H1 (cell line): ENCODE data around the gene RTCB. TPM values are rescaled to one million over a fixed set of nuclear protein-coding genes. Genes with fewer than 3 reads are reported as not detected.

Experiments used
- CTCF ChIA-PET: fragments of 300-600 bp; sonication (Branson Sonifier 250); formaldehyde crosslinking; loops from one replicate; lab custom pipeline; 2021; ENCODE audit not compliant: partially characterized antibody; lab: Charles Lee
- POLR2A ChIA-PET: fragments of 300-600 bp; sonication (Branson Sonifier 250); formaldehyde crosslinking; loops from one replicate; lab custom pipeline; 2021; ENCODE audit warnings: inconsistent platforms; ENCODE audit not compliant: partially characterized antibody; lab: Charles Lee
- DNase-seq, 2 experiments: peaks; one replicate each; pipeline versions ENCODE4 v3.0.0 to v3.0.0-alpha.2; 2010 to 2022; ENCODE audit warnings: low spot score in 2 of 2, low read depth in 1 of 2, mixed read lengths in 1 of 2
- FAIRE-seq: peaks from 2 replicates; lab custom pipeline; 2011; peaks lifted over from hg19 to GRCh38; lab: Jason Lieb, UNC
- H2AFZ ChIP-seq: 2 replicates; pipeline ENCODE4 v1.8.1; 2012; ENCODE audit warnings: low read length, inconsistent platforms
- H2AK5ac ChIP-seq: 2 replicates; pipeline ENCODE4 v1.6.1; 2013; ENCODE audit warnings: low read depth, low read length
- H2BK120ac ChIP-seq: replicated peaks from 2 replicates; pipeline ENCODE3; 2013; ENCODE audit warnings: low read depth, low read length, inconsistent platforms
- H2BK12ac ChIP-seq: 2 replicates; pipeline ENCODE4 v1.6.1; 2013; ENCODE audit warnings: low read depth, low read length
- H2BK15ac ChIP-seq: 2 replicates; pipeline ENCODE4 v1.6.1; 2013; ENCODE audit warnings: low read length
- H2BK20ac ChIP-seq: 2 replicates; pipeline ENCODE4 v1.6.1; 2013; ENCODE audit warnings: low read length
- H2BK5ac ChIP-seq: 2 replicates; pipeline ENCODE4 v1.6.1; 2013; ENCODE audit warnings: low read depth, low read length
- H3K14ac ChIP-seq: 2 replicates; pipeline ENCODE4 v1.6.1; 2013; ENCODE audit warnings: inconsistent platforms; ENCODE audit not compliant: insufficient read length
- H3K18ac ChIP-seq: 2 replicates; pipeline ENCODE4 v1.6.1; 2013; ENCODE audit warnings: low read length; ENCODE audit errors: extremely low read depth
- H3K23ac ChIP-seq: 2 replicates; pipeline ENCODE4 v1.6.1; 2013; ENCODE audit warnings: inconsistent platforms; ENCODE audit not compliant: insufficient read length
- H3K23me2 ChIP-seq: 2 replicates; pipeline ENCODE4 v1.6.1; 2013; ENCODE audit warnings: low read depth, low read length
- H3K27ac ChIP-seq: 2 replicates; pipeline ENCODE4 v1.6.1; 2011; ENCODE audit warnings: low read depth, low read length, inconsistent platforms
- H3K27me3 ChIP-seq, 4 experiments: replicated peaks in 1 of 4; 1 replicate in 1 of 4; 2 replicates in 3 of 4; pipeline versions ENCODE4 v1.6.1 to v1.8.1; 2011 to 2013; ENCODE audit warnings: low read length in 3 of 4, mild to moderate bottlenecking in 3 of 4, inconsistent platforms in 2 of 4, mixed read lengths in 2 of 4, moderate library complexity in 1 of 4; ENCODE audit not compliant: control insufficient read depth in 3 of 4, insufficient read depth in 3 of 4; ENCODE audit errors: extremely low read depth in 1 of 4
- H3K36me3 ChIP-seq, 4 experiments: 2 replicates each; pipeline versions ENCODE4 v1.6.1 to v1.8.1; 2011 to 2013; ENCODE audit warnings: mild to moderate bottlenecking in 4 of 4, low read length in 3 of 4, moderate library complexity in 2 of 4, control low read depth in 1 of 4, inconsistent platforms in 1 of 4; ENCODE audit not compliant: insufficient read depth in 4 of 4, control insufficient read depth in 2 of 4
- H3K4ac ChIP-seq: replicated peaks from 2 replicates; pipeline ENCODE3; 2013; ENCODE audit warnings: low read length, low read depth, mixed read lengths, inconsistent platforms; ENCODE audit not compliant: insufficient read length
- H3K4me1 ChIP-seq, 4 experiments: replicated peaks in 1 of 4; 1 replicate in 1 of 4; 2 replicates in 3 of 4; pipeline versions ENCODE4 v1.6.1 to v1.8.1; 2011 to 2013; ENCODE audit warnings: low read length in 3 of 4, inconsistent platforms in 2 of 4, mixed read lengths in 1 of 4; ENCODE audit not compliant: insufficient read depth in 4 of 4, control insufficient read depth in 3 of 4
- H3K4me2 ChIP-seq, 2 experiments: 2 replicates each; pipeline versions ENCODE4 v1.6.1 to v1.8.1; 2011 to 2013; ENCODE audit warnings: low read depth in 2 of 2, low read length in 2 of 2, control low read depth in 1 of 2, inconsistent platforms in 1 of 2, mild to moderate bottlenecking in 1 of 2; ENCODE audit not compliant: insufficient read depth in 1 of 2
- H3K4me3 ChIP-seq, 4 experiments: fragments of 200-600, 300-600 bp in 1 of 4; sonication (generic), shearing (Covaris generic), sonication (Bioruptor Twin) in 1 of 4; 2 replicates each; pipeline versions ENCODE4 v1.5.1 to v1.8.1; 2011 to 2016; ENCODE audit warnings: low read length in 4 of 4, low read depth in 3 of 4, control low read depth in 2 of 4, inconsistent platforms in 2 of 4, mild to moderate bottlenecking in 2 of 4, mixed read lengths in 1 of 4, moderate library complexity in 1 of 4; ENCODE audit not compliant: insufficient read depth in 2 of 4; ENCODE audit errors: extremely low read depth in 1 of 4
- H3K56ac ChIP-seq: replicated peaks from 2 replicates; pipeline ENCODE3; 2013; ENCODE audit warnings: low read depth, mild to moderate bottlenecking, mixed read lengths, low read length, inconsistent platforms; ENCODE audit not compliant: insufficient read length
- H3K79me1 ChIP-seq: 2 replicates; pipeline ENCODE4 v1.6.1; 2013; ENCODE audit warnings: low read depth, low read length, control low read depth
- H3K79me2 ChIP-seq, 2 experiments: 2 replicates each; pipeline versions ENCODE4 v1.6.1 to v1.8.1; 2012 to 2013; ENCODE audit warnings: low read length in 2 of 2, mild to moderate bottlenecking in 2 of 2, inconsistent platforms in 1 of 2; ENCODE audit not compliant: insufficient read depth in 2 of 2, control insufficient read depth in 1 of 2
- H3K9ac ChIP-seq, 4 experiments: replicated peaks in 1 of 4; 1 replicate in 1 of 4; 2 replicates in 3 of 4; pipeline versions ENCODE4 v1.6.1 to v1.8.1; 2011 to 2013; ENCODE audit warnings: low read depth in 3 of 4, low read length in 3 of 4, control low read depth in 2 of 4, mild to moderate bottlenecking in 2 of 4, moderate library complexity in 2 of 4, inconsistent platforms in 1 of 4; ENCODE audit errors: extremely low read depth in 1 of 4
- H3K9me3 ChIP-seq, 2 experiments: 2 replicates each; pipeline versions ENCODE4 v1.6.1 to v1.8.1; 2012 to 2013; ENCODE audit warnings: mild to moderate bottlenecking in 2 of 2, moderate library complexity in 2 of 2, control low read depth in 1 of 2, inconsistent platforms in 1 of 2, low read depth in 1 of 2, low read length in 1 of 2, mixed read lengths in 1 of 2; ENCODE audit not compliant: insufficient read depth in 2 of 2
- H4K20me1 ChIP-seq, 2 experiments: replicated peaks in 1 of 2; 2 replicates each; pipeline versions ENCODE3 to v1.8.1; 2011 to 2013; ENCODE audit warnings: inconsistent platforms in 2 of 2, low read length in 2 of 2, mild to moderate bottlenecking in 1 of 2; ENCODE audit not compliant: insufficient read depth in 2 of 2, control insufficient read depth in 1 of 2
- H4K5ac ChIP-seq: 2 replicates; pipeline ENCODE4 v1.6.1; 2013; ENCODE audit warnings: low read length, low read depth, mixed read lengths, inconsistent platforms; ENCODE audit not compliant: insufficient read length
- H4K8ac ChIP-seq: 2 replicates; pipeline ENCODE4 v1.8.0; 2013; ENCODE audit warnings: mild to moderate bottlenecking, moderate library complexity, low read length, inconsistent platforms; ENCODE audit not compliant: insufficient read depth; ENCODE audit errors: extremely low read depth
- H4K91ac ChIP-seq: replicated peaks from 2 replicates; pipeline ENCODE3; 2013; ENCODE audit warnings: low read length, mixed read lengths, inconsistent platforms; ENCODE audit not compliant: insufficient read length
- RNF2 ChIP-seq: fragments of 200-900, 300-1000 bp; sonication (generic); IDR thresholded peaks from 2 replicates; pipeline ENCODE4 v1.7.1; 2016; ENCODE audit warnings: borderline replicate concordance, low read depth, mild to moderate bottlenecking, antibody characterized with exemption, low read length; ENCODE audit not compliant: poor library complexity, severe bottlenecking; ENCODE audit errors: missing control alignments
- WGBS, 2 experiments: shearing (Covaris generic) in 1 of 2; methylation state at CpG; one replicate each; pipeline versions ENCODE4 v1.1.6 to v1.1.7; 2013 to 2015; ENCODE audit warnings: low lambda C conversion rate in 2 of 2, mixed read lengths in 2 of 2, inconsistent platforms in 1 of 2, low coverage in 1 of 2, missing lambda C conversion rate in 1 of 2; ENCODE audit not compliant: insufficient replicate concordance in 2 of 2, insufficient coverage in 1 of 2, insufficient read length in 1 of 2; ENCODE audit errors: extremely low coverage in 1 of 2, missing lambda C conversion rate in 1 of 2; 5-methylcytosine and 5-hydroxymethylcytosine counted together
- polyA plus RNA-seq, 7 experiments: library from polyadenylated mRNA; depleted of rRNA in 3 of 7; stranded (reverse) in 5 of 7; unstranded in 2 of 7; fragments of >200 nt in 5 of 7; fragments of 200-250 nt in 2 of 7; gene quantifications; 1 replicate in 5 of 7; 2 replicates in 1 of 7; 4 replicates in 1 of 7; pipeline versions ENCODE4 v1.2.1 to v1.2.3, GENCODE V29; 2011 to 2013; ENCODE audit warnings: missing spikeins in 2 of 7, mixed read lengths in 2 of 7
- total RNA-seq: library from RNA; stranded (reverse); fragmentation: NEBNext Ultra II Directional; extraction: Animal tissue kit (Norgen Biotek cat#: 25700); gene quantifications from 2 replicates; pipeline ENCODE4 v1.2.1, GENCODE V29; 2021

Gene RTCB
- total and polyA plus RNA-seq, 2 of the 8 experiments (the other 6 are each of a cell fraction or from before 2014, with no cell fraction given), result 104 to 114 TPM

DNA sequence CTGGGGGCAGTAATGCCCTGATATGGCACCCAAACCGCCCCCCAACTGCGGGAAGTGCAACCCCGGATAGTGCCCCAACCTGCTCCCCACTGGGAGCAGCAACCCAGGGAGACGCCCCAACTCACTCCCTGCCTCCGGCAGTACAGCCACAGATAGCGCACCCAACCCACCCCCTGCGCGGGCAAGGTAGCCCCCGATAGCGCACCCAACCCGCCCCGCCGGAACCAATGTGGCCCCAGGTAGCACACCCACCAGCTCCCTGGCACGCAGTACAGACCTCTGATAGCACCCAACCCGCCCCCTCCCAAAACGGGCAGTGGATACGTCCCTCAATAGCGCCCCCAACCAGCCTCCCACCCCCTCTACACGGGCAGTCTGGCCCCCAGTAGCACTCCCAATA, 58.2 kb downstream of the RTCB start:
- H3K4me1 ChIP-seq, result peaks cover 0 to 9% (median 1%) of the 10 kb centered on the region in 4 experiments; a peak in 4 of 7 replicates
- POLR2A ChIA-PET, result interaction anchor here (1.6 to 2.2 kb wide), 3 partner anchors 14 to 27 kb away, joined by 3 to 11 read pairs (median 7); no protein-coding TSS in a partner anchor
- 100% methylated on average over 3 of the region's 19 CpGs; no CpG with 5 or more reads in 1 of the 2 experiments for WGBS, 2 experiments
- no peak overlapping the region for H2BK12ac ChIP-seq
- H3K23me2 ChIP-seq, result no peaks in the 10 kb centered on the region
- no peak for TF ChIP-seq RNF2
- H2AFZ ChIP-seq, result no peak overlapping the region
- no peaks in the 10 kb centered on the region for H3K79me1 ChIP-seq
- H3K9ac ChIP-seq, result no peak overlapping the region
- H3K23ac ChIP-seq, result no peak overlapping the region
- no peak overlapping the region for H4K91ac ChIP-seq
- no peak overlapping the region for H3K27ac ChIP-seq
- no peak overlapping the region for H3K4ac ChIP-seq
- no peak overlapping the region for H3K56ac ChIP-seq
- no peak overlapping the region for H2BK5ac ChIP-seq
- FAIRE-seq, result no peak
- no peak overlapping the region for H2BK120ac ChIP-seq
- H4K8ac ChIP-seq, result no peak overlapping the region
- no peak overlapping the region for H3K4me2 ChIP-seq
- H3K36me3 ChIP-seq, result no peaks in the 10 kb centered on the region
- H4K5ac ChIP-seq, result no peak overlapping the region
- CTCF ChIA-PET, result interaction anchor here (1.6 kb wide), 1 partner anchor 37 kb away, joined by 6 read pairs; no protein-coding TSS in a partner anchor
- H2BK15ac ChIP-seq, result no peak overlapping the region
- no peaks in the 10 kb centered on the region for H3K27me3 ChIP-seq
- no peak overlapping the region for H3K4me3 ChIP-seq
- no peak for DNase-seq
- no peak overlapping the region for H3K14ac ChIP-seq
- no peak overlapping the region for H3K18ac ChIP-seq
- H4K20me1 ChIP-seq, result no peaks in the 10 kb centered on the region
- H2BK20ac ChIP-seq, result no peak overlapping the region
- H3K9me3 ChIP-seq, result no peaks in the 10 kb centered on the region
- no peak overlapping the region for H2AK5ac ChIP-seq
- H3K79me2 ChIP-seq, result no peaks in the 10 kb centered on the region
